K562 (cell line): ENCODE data around the gene SNX1. TPM values are rescaled to one million over a fixed set of nuclear protein-coding genes. Genes with fewer than 3 reads are reported as not detected.

Experiments used
- ARNT ChIP-seq, 2 experiments: fragments of 450-650 bp; IDR thresholded peaks; 2 replicates each; pipeline ENCODE4 v1.6.1; 2016; ENCODE audit warnings: mild to moderate bottlenecking in 1 of 2
- ATF3 ChIP-seq, 2 experiments: fragments of 450-650 bp in 1 of 2; sonication (generic) in 1 of 2; formaldehyde crosslinking in 1 of 2; IDR thresholded peaks in 1 of 2; conservative IDR thresholded peaks in 1 of 2; 2 replicates each; pipeline versions ENCODE4 v1.6.1 to v1.8.1; 2016 to 2023; ENCODE audit warnings: mild to moderate bottlenecking in 2 of 2, moderate library complexity in 2 of 2, inconsistent platforms in 1 of 2, missing genetic modification reagents in 1 of 2
- CEBPB ChIP-seq: fragments of 450-650 bp; IDR thresholded peaks from 2 replicates; pipeline ENCODE4 v1.6.1; 2016; ENCODE audit warnings: missing genetic modification characterization, missing compliant biosample characterization
- ETV1 ChIP-seq: fragments of 450-650 bp; conservative IDR thresholded peaks from 2 replicates; pipeline ENCODE4 v1.6.1; 2016; ENCODE audit warnings: missing genetic modification characterization, control low read depth, low read depth, missing compliant biosample characterization
- HNRNPL ChIP-seq: fragments of 200-400 bp; formaldehyde crosslinking; IDR thresholded peaks from 2 replicates; pipeline ENCODE4 v1.6.1; 2017; ENCODE audit warnings: low read depth, mild to moderate bottlenecking, low read length
- JUNB ChIP-seq: fragments of 450-650 bp; formaldehyde crosslinking; conservative IDR thresholded peaks from 2 replicates; pipeline ENCODE4 v1.4.0; 2020; ENCODE audit warnings: mild to moderate bottlenecking
- NBN ChIP-seq: fragments of 450-650 bp; IDR thresholded peaks from 2 replicates; pipeline ENCODE4 v1.6.1; 2016; ENCODE audit warnings: low read depth, mild to moderate bottlenecking
- RBM39 ChIP-seq: fragments of 200-400 bp; formaldehyde crosslinking; optimal IDR thresholded peaks from 2 replicates; pipeline ENCODE3; 2018; ENCODE audit warnings: low read depth, low read length
- RREB1 ChIP-seq: fragments of 250-450 bp; sonication (Bioruptor Pico); IDR thresholded peaks from 2 replicates; pipeline ENCODE4 v1.4.0; 2020
- ZMIZ1 ChIP-seq, 2 experiments: fragments of 150-350 bp in 1 of 2; IDR thresholded peaks; 2 replicates each; pipeline ENCODE4 v1.6.1; 2012 to 2016; ENCODE audit warnings: low read depth in 2 of 2, low read length in 2 of 2, mild to moderate bottlenecking in 1 of 2, moderate library complexity in 1 of 2
- ZNF143 ChIP-seq: sonication (generic); formaldehyde crosslinking; IDR thresholded peaks from 2 replicates; pipeline ENCODE4 v1.9.0; 2022; ENCODE audit warnings: mild to moderate bottlenecking, missing genetic modification reagents
- ZNF347 ChIP-seq: fragments of 450-650 bp; formaldehyde crosslinking; IDR thresholded peaks from 2 replicates; pipeline ENCODE4 v1.4.0; 2020; ENCODE audit warnings: low read depth, mild to moderate bottlenecking, moderate library complexity
- ZNF644 ChIP-seq: fragments of 200-800 bp; sonication (Bioruptor generic); IDR thresholded peaks from 2 replicates; pipeline ENCODE4 v1.6.1; 2016; ENCODE audit warnings: low read depth, missing genetic modification characterization, missing compliant biosample characterization
- ZNF785 ChIP-seq: fragments of 250-450 bp; sonication (Bioruptor Pico); IDR thresholded peaks from 2 replicates; pipeline ENCODE4 v1.4.0; 2020; ENCODE audit warnings: mild to moderate bottlenecking
- polyA plus RNA-seq, 8 experiments: library from polyadenylated mRNA; depleted of rRNA in 4 of 8; stranded (reverse) in 5 of 8; unstranded in 3 of 8; fragments of >200 nt; fragmentation: Nextera tagmentation in 2 of 8; fragmentation: Illumina TruSeq in 1 of 8; extraction: Ambion mirVana in 2 of 8; extraction: Trizol in 1 of 8; gene quantifications; 2 replicates each; pipeline versions ENCODE4 v1.2.1 to v1.2.3, GENCODE V29; 2011 to 2014; ENCODE audit warnings: inconsistent platforms in 1 of 8, missing spikeins in 1 of 8
- total RNA-seq, 7 experiments: library from RNA; depleted of rRNA in 6 of 7; stranded (reverse); fragments of >200 nt in 6 of 7; fragmentation: Illumina TruSeq in 2 of 7; extraction: Trizol in 2 of 7; gene quantifications; 2 replicates each; pipeline versions ENCODE4 v1.2.1 to v1.2.3, GENCODE V29; 2011 to 2021; ENCODE audit warnings: low replicate concordance in 1 of 7
- TF ChIP-seq, protein P1 (sequence below): fragments of 250-450 bp; sonication (Bioruptor Pico); IDR thresholded peaks from 2 replicates; pipeline ENCODE4 v1.5.0; 2020; ENCODE audit warnings: mild to moderate bottlenecking, borderline replicate concordance

The SNX1 gene
- total and polyA plus RNA-seq, 9 of the 15 experiments (the other 6 are each of a cell fraction or from before 2014, with no cell fraction given) = 11.0 to 105 (median 59.9) TPM

DNA sequence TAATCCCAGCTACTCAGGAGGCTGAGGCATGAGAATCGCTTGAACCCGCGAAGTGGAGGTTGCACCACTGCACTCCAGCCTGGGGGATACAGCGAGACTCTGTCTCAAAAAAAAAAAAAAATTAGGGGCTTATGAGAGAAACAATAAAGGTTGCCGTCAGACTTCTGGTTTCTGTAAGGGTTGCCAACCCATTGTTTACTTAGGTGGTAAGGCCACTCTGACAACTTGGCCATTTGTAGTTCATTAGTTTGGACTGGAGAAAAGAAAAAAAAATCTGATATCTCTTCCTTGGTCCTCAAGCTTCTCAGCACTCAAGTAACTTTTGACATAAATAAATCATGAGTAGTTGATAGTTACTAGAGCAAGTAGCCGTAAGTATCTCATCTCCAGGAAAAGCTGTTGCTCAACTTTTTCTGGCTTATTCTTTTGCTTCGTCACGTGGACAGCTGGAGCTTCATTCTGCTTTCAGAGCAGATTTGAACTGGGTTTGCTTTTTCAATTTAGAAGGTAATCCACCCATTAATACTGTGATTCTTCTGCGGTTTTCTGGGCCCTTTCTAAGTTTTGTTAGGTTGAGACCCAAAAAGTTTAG is 9.4 kb downstream of the SNX1 start (continued):
- TF ChIP-seq JUNB (CRISPR knock-in tag) (no peak), CEBPB (tag) (peak; percentile 96), ZNF143 (CRISPR knock-in tag) (no peak), ZNF347 (CRISPR knock-in tag) (no peak), NBN (no peak), RREB1 (CRISPR knock-in tag) (no peak), ZNF644 (0 out of 2 replicates have a peak, but pooled peaks have one; percentile 32), ATF3 (IDR thresholded peaks at IDR 0.05) (no peak), ATF3 (CRISPR knock-in tag; conservative IDR thresholded peaks at IDR 0.05) (no peak), ZMIZ1 (IDR thresholded peaks at IDR 0.05; ENCODE audit: low read depth in 2 of 2, low read length in 2 of 2) (no peak), ETV1 (0 out of 2 replicates have a peak, but pooled peaks have one; percentile 16), ZNF785 (CRISPR knock-in tag) (no peak), RBM39 (no peak), ARNT (IDR thresholded peaks at IDR 0.05) (no peak), HNRNPL (no peak)
- TF ChIP-seq, protein P1, sequence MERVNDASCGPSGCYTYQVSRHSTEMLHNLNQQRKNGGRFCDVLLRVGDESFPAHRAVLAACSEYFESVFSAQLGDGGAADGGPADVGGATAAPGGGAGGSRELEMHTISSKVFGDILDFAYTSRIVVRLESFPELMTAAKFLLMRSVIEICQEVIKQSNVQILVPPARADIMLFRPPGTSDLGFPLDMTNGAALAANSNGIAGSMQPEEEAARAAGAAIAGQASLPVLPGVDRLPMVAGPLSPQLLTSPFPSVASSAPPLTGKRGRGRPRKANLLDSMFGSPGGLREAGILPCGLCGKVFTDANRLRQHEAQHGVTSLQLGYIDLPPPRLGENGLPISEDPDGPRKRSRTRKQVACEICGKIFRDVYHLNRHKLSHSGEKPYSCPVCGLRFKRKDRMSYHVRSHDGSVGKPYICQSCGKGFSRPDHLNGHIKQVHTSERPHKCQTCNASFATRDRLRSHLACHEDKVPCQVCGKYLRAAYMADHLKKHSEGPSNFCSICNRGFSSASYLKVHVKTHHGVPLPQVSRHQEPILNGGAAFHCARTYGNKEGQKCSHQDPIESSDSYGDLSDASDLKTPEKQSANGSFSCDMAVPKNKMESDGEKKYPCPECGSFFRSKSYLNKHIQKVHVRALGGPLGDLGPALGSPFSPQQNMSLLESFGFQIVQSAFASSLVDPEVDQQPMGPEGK (CRISPR knock-in tag) = no peak
